Cortex of kidney (tissue), 1 donor: Measurements from ENCODE around the gene CTNNA2.

Source experiments
- DNase-seq: peaks from one replicate; lab custom pipeline; 2025; lab: John Stamatoyannopoulos, UW

CTNNA2 gene

DNA sequence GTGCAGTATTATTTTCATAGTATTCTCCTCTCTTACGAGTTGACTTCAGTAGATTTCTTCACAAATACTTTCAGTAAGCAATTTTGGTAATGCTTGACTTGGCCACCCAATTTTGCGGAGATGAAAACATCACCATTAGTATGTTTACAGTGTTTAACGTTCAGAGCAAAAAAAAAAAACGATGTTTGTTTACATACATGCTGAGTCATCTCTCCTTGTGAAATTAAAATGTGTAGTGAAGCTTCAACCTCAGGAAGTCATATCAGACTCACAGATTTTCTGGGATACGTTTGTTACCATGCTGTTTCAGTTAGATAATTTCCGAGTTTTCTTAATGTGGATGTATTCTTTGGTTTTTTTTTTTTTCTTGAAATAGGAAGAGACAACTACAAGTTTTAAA is 100.1 kb downstream of the CTNNA2 start:
- DNase-seq, result no peak

DNA sequence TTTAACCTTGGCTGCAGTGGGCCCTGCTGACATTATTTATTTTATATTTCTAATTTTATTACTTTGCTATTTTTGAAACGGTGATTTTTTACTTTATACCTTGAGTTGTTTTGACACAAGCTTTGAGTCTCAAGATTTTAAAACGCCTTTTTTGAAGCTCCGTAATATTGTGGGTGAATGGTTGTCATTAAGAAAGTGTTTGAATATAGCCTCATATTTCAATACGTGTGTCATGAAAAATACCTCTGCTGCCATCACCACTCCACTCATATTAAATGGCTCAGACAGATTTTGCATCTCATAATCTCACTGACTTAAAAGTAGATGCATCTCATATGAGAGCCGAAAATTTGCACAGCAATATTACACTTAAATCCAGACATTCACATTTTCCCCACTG is 106.6 kb downstream of the CTNNA2 start:
- no peak for DNase-seq

DNA sequence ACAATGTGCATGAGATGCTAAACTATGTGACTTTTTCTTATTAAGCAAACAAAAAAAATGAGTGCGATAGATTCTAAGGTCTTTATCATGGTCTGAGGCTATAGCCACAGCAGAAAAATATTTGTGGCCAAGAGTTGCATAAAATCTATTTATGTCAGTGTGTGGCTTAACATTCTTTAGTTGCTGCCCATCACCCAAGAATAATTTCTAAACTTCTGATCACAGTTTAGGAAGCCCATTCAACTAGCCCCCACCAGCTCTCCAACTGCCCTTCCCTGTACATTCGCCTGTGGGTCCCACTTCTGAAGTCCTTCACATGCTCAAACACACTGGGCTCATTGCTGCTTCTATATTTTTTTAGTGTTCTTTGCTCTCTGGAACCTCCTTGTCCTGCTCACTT is 107.1 kb downstream of the CTNNA2 start:
- no peak for DNase-seq

DNA sequence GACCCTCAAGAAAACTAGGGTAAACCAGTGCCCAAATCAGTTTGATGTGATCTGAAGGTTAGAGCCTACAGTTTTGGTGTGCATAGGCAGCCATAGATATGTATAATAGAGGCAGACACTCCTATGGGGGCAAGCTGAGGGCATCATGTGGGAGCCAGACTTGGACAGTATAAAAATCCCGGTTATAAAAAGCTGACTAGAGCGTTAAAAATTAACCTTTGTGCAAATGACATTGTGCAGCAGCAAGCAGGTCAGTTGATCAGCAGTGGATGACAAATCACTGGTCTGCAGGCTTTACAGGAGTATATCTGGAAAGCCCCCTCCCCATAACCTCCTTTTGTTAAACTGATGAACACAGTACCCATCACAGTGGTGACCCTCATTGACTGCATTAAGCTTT is 107.8 kb downstream of the CTNNA2 start:
- no peak for DNase-seq

DNA sequence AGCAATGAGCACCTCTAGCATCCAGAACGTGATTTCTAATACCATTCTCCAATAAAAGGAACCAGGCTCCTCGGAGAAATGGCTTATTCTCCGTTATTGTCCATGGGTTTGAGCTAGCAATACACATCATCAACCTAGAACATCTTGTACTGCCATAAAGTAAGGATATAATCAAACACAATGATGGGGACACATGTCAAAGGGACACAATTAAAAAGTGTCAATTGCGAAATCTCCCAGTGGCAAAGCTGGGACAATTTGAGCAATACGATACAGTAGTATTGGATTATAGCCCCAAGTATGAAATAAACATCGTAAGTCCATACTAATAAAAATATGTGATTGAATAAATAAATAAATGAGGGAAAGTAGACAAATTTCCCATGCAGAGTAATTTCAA is 108.4 kb downstream of the CTNNA2 start:
- no peak for DNase-seq

DNA sequence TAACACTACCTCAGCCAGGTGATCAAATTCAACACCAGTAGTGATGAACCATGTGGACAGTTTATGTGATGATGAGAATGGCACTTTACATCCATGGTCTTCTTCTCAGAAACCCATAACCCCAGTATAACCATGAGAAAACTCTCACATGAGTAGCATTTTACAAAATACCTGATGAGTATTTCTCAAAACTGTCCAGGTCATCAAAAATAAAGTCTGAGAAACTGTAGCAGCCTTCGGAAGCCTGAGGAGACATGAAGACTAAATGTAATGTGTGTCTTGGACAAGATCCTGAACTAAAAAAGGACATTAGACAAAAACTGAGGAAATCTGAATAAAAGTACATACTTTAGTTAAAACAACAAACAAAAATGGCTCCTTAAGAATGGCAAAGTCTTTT is 108.9 kb downstream of the CTNNA2 start:
- DNase-seq, result no peak

DNA sequence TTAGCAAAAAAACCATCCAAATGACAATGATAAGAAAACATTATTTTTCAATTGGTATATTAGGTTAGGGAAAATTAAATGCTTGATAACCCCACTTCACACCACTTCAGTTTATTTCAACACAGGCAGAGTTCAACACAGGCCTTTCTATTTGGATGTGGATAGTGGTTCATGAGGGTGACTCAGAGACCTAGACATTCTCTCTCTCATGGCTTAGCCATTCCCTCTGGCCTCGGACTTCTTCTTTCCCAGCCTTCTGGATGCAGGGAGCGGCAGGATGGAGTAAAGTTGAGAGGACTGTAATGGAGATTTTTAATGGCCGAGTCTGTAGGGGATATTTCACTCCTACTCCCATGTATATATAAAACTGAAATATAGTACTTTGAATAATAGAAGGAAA is 109.7 kb downstream of the CTNNA2 start:
- no peak for DNase-seq

DNA sequence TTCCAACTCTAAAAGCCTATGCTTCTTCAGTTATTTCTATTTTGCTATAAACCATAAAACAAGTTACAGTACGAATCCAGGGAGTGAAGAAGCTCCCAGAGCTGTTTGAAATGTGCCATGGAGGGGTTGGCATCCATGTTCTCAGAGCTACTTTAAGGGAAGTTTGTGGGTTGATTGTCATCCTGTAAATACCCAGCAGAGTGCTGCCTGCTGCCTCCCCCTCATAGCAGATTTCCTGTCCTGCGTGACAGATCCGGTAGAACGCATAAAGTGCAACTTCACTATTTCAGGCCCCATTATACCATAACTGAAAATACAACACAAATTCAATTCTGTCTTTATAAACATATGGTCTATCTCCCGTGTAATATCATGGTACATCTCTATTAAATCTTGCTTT is 114.4 kb downstream of the CTNNA2 start:
- DNase-seq, result no peak

DNA sequence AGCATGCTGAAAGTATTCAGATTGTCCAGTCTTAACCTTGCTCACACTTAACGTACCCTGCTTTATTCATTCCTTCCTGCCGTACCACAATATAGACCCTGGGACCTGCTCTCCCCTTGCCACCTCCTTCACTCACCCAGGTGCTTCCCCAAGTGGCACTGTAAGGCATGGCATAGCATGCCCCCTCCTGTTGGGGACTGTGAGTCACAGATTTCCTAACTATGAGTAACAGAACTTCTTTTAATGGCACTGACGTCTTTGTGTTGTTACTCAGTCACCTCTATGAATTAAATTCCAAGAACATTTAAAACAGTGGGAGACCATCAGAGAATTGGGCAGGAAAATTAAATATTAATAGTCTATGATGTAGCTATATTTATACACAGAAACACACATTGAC is 117.2 kb downstream of the CTNNA2 start:
- DNase-seq, result no peak

DNA sequence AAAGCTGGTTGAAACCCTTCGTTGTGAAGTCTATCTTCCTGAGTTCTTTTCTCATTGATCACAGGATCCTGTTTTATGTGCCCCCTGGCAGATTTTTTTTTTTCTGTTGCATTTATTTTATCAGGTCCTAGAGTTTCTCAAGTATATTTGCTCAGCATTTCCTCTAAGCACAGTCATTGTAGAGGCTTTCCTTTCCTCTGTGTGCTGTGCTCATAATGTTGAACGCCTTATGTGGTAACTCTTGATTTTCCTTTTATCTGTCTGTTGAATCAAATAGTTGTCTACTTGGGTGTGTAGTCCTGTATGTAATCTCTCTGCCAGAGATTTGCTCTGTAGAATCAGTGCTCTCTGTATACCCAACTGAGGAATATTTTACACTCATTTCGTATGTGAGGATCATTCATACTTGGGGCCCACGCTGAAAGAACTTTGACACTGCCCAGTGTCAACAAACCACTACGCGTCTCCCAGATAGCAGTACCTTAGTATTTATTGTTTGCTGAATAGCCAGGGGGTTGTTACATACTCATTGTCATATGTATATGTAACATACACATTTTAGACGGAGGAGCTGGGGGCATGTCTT is 118.2 kb downstream of the CTNNA2 start:
- no peak for DNase-seq

DNA sequence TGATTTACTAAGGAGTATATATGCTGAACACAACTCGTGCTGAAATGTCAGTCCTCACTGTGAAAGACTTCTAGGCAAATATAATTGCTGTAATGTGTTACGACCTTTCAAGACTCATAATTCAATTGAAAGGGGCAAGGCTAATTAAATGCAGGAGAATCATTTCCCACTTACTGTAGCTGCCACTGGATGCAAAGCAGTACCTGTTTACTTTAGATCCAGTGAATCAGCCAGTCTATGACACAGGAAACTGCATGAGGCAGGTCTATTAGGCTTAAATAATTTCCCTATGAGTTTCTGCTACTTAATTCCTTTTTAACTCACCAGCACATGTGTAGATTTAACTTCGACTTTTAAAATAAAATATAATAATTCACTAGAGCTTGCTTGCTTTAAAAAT is 125.6 kb downstream of the CTNNA2 start:
- DNase-seq, result no peak

DNA sequence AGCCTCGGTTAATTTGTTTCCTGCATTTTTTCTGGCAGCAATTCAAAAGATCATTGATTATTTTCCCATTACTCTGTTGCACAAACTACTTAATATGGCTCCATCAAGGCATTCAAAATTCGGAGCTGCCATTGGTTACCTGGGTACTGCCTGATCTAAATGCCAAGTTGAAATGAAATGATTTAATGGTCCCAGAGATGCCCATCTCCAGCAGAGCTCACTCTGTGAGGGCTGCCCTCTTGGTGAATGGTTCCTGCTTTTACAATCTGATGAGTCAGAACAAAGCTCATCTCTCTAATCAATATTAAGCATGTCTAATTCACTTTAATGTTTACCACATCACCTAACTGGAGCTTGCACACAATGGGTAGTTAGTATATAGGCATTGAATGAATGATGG is 126.1 kb downstream of the CTNNA2 start:
- DNase-seq, result no peak

DNA sequence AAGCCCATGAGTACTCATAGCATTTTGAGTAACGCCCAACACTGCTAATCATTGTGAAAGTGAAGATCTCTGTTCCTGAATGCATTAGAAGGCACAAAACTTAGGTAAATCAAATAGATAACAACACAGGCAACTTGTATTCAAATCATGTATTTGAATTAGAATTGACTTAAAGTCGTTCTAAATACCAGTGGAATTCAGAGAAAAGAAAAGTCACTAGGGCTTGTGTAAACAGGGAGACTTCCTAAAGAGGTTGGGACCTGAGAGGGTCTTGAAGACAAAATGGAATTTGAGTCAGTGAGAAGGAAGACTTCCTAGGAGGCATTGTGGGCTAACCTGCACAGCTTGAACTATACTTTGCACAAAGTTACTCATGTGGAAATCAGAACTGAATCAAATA is 127.2 kb downstream of the CTNNA2 start:
- DNase-seq, result no peak

DNA sequence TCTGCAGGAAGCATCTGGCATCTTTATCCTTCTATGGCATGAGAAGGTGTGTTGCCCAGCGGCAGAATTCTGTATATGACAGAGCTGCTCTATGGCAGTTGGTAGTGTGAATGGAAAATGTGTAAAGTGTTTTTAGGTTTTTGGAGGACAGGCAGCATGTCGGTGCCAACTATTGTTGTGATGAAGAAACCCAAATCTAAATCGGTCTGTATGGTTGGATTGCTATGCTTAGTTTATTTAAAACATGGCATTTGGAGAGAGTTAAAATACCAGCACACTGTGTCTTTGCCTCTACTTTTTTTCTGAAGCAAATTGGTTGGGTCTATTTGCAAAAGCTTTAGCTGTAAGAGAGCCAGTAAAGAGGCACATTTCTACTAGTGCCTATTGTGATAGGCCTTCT is 136.7 kb downstream of the CTNNA2 start:
- no peak for DNase-seq

DNA sequence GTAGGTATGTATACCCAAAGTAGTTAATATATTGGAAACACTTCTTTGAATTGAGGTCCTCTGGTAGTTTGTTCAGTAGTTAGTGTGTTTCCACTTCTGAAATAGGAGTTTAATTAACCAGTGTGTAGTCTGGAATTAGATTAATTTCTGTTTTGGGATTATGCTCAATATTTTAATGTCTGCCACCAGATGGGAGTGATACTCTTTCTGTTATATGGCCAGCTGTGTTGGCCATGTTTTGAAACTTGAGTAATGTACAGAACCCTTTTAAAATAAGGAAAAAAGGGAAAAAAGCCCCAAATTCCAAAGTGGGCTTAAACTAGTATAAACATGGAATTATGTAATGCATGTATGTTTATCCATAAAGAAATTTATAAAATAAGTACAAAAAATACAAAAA is 147.7 kb downstream of the CTNNA2 start:
- no peak for DNase-seq

DNA sequence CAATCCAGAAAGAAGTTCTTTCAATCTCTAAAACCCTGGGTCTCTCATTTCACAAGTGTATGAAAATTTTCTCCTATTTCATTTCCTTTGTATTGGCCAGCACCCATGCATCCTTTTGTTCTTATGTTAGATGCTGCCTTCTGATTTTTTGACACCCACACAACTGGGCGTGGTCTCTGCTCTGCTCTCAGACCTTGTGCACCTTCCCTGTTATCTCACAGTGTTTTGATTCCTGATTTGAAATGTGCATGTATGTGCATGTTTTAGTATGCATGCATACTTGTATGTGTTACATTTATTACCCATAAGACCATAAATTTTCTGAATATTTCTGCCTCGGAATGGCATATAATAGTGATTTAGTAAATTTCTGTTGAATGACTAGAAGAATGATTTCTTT is 152.2 kb downstream of the CTNNA2 start:
- DNase-seq, result no peak

DNA sequence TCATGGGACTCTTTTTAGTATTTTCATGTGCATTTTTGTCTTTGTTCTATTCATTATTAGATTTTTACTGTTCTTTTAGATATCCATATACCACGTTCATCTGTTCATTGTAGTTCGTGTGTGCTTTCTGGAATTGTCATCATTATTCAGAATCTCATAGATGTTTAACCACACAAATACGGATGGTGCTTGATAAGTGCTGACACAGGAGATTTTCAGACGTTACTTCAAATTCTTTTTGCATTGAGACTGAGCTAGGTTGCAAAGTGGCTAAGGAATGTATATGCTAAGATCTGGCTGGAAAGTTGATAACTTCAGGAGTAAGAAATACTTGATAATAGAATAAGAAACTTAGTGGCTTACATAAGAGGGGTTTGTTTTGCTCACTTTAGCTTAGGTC is 153.6 kb downstream of the CTNNA2 start:
- no peak for DNase-seq

DNA sequence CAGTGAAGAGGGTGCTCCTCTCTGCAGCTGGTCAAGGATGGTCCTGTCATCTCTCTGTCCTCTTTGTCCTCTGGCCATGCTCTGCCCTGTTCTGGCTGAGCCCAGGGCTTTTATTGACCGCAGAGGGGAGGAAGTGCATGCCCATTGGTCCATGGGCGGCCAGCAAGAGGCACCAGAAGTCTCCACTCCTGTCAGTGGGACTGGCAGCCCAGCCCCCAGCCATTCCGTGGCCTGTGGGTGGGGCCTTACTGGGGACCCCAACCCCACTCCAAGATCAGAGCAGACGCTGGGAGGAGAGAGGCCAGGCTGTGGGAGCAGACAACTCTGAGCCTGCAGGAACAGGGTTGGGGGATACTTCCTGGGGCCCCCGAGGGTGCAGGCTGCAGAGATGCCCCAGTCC is 156.9 kb downstream of the CTNNA2 start:
- no peak for DNase-seq

DNA sequence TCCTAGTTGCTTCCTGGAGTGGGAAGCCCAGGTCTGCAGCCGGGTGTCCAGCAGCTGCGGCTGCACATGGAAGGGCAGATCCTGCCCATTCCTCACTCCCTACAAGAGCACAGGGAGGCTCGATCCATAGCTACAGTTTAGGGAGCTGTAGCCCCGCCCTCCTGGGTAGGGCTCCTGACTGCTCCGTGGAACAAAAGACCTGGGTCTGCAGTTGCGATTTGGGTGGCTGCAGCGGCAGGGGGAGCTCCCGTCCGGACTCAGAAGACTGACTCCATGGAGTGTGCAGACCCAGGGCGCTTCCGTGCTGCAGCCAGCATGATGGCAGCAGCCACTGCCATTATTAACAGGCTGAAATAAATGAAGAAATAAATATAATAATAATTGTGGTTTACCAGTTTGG is 157.3 kb downstream of the CTNNA2 start:
- no peak for DNase-seq

DNA sequence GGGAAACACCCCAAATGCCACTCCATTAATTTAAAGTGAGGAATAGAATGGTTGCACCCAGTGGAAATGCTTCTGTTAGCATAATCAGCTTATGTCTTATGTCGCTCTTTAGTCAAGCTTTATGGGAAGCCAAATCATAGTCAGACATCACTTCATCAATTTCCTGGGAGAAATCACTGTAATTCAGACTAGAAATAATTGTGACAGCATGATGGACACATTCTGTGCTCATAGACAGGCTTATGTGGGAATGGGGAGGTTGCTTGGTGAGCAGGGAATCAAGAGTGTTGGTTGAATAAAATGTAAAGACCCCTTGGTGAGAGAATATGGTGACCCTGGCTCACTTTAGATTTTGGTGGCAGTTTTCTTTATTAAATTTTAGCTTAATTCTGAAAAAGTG is 174.0 kb downstream of the CTNNA2 start:
- no peak for DNase-seq

DNA sequence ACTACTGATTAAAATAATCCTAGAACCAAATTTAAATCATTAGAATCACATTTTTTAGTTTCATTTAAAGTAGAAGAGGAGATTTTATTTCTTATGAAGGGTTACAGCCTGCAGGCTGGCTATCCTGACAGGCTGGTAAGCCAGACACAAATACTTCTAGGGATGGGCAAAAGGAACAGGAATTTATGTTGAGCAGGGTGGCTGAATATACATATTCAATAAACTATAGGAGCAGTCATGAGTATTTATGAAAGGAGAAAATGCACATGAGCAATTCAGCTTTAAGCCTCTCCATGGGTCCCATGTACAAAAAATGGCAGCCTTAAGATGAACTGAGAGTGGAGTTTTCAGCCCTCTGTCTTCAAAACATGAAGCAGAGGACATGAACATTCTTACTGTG is 182.4 kb downstream of the CTNNA2 start:
- no peak for DNase-seq

DNA sequence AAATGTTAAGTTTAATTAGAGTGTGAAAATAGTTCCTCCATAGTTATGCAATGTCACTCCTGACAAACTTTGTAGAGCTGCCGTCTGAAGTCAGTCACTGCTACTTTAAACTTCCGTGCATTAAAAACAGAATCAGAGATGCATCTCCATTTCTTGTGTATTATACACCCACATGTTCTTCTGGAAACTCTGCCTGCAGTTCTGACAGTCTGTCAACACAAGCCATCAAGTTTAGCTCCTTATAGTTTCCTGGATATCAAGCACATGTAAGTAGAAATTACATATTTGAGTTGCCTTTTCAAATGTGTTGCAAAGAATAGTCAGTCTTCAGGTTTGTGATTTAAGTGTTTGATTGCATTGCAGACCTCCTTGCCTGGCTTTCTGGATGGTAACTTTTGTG is 184.3 kb downstream of the CTNNA2 start:
- DNase-seq, result no peak

DNA sequence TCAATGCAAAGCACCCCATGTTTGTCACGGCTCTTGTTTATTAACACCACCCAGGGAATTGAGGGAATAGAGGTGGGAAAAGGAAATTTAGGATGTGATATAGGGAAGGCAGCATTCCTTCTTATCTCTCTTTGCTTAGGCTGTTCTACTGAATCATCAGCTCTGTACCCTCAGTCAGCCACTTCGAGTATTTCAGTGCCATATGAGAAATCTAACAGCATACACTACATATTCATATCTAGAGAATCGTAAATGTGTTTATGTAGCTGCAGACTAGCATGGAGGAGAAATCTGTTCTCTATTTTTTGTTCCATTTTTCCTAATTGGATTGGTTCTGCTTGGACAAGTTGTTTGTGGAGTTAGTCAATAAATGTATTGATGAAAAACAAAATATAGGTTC is 187.8 kb downstream of the CTNNA2 start:
- DNase-seq, result no peak

DNA sequence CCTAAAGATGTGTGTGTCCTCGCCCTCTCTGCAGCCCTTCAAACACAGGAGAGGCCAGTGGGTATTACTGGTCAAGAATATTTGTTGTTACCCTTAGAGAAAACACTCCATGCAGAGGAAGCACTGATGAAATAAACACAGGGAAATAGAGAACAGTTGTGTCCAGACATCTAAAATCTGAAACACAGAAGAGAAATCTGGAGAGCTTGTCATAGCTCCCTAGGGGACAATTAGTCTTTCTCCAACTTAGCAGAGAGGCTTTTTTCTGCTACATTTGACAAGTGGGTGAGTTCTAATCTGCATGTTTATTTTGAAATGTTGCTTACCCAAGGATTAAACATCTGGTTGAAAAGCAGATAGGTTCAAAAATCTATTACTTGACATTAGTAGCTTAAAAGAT is 190.1 kb downstream of the CTNNA2 start:
- DNase-seq, result no peak

DNA sequence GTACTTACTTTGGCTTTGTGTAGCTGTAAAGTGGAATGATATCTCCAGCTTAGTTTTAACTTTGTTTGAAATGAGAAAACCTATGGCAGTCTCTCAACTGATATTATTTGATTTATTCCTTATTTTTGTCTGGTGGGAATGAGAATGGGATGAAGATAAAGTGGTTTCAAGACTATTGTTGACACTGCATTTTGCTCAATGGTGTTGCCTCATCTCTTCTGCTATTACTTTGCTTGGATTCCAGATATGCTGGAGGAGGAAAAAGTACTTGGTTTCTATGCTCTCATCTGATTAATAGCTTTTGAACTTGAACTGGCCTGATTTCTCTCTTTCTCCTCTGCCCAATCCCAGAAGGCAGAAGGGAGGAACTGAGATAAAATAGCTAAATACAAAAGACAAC is 198.2 kb downstream of the CTNNA2 start:
- no peak for DNase-seq
